ENCODE data around the gene SRRM2. TPM values are rescaled to one million over a fixed set of nuclear protein-coding genes. Genes with fewer than 3 reads are reported as not detected.

Gene SRRM2
- total RNA-seq, 1 donor from 2014 or later = 505 TPM

- peak; percentile 71 for DNase-seq (ENCODE audit: low spot score)
Measured at GRCh38 chr16:2818272-2818876, 65.9 kb downstream of the SRRM2 start.

GRCh38 chr16:2819179-2819938 lies 66.9 kb downstream of the SRRM2 start:
- peak; percentile 79 for DNase-seq (ENCODE audit: low spot score)

GRCh38 chr16:2819939-2820835 lies 67.7 kb downstream of the SRRM2 start:
- peak; percentile 75 for DNase-seq (ENCODE audit: low spot score)

Other genes starting within 250 kb of the SRRM2 start
- 203 TPM for gene ATP6V0C, start 238.7 kb upstream of the SRRM2 start, total RNA-seq
- gene AMDHD2, start 232.3 kb upstream of the SRRM2 start, total RNA-seq = 45.3 TPM
- gene CEMP1, start 221.2 kb upstream of the SRRM2 start, total RNA-seq = not detected
- gene PDPK1, start 214.6 kb upstream of the SRRM2 start, total RNA-seq = 43.0 TPM
- gene KCTD5, start 70.1 kb upstream of the SRRM2 start, total RNA-seq = 18.5 TPM
- 0.48 TPM for gene PRSS27, start 32.4 kb upstream of the SRRM2 start, total RNA-seq
- gene ELOB, start 24.6 kb downstream of the SRRM2 start, total RNA-seq = 212 TPM
- not detected for gene PRSS33, start 34.9 kb downstream of the SRRM2 start, total RNA-seq
- not detected for gene PRSS41, start 45.8 kb downstream of the SRRM2 start, total RNA-seq
- gene PRSS21, start 64.6 kb downstream of the SRRM2 start, total RNA-seq = not detected
- gene ZG16B, start 77.7 kb downstream of the SRRM2 start, total RNA-seq = not detected
- not detected for gene PRSS22, start 105.5 kb downstream of the SRRM2 start, total RNA-seq
- 21.5 TPM for gene FLYWCH2, start 130.6 kb downstream of the SRRM2 start, total RNA-seq
- gene FLYWCH1, start 159.3 kb downstream of the SRRM2 start, total RNA-seq = 32.0 TPM
- gene KREMEN2, start 211.6 kb downstream of the SRRM2 start, total RNA-seq = not detected
- gene PAQR4, start 216.7 kb downstream of the SRRM2 start, total RNA-seq = 4.5 TPM
- gene PKMYT1, start 227.8 kb downstream of the SRRM2 start, total RNA-seq = 0.58 TPM

Measured in mesenteric fat pad (tissue), 1 donor.